HCT116 (cell line): ENCODE measurements around the gene SSTR3.

Experiments
- CTCF ChIP-seq, 3 experiments: fragments of 200-600 bp in 1 of 3; sonication (generic) in 1 of 3; IDR thresholded peaks in 2 of 3; conservative IDR thresholded peaks in 1 of 3; 2 replicates each; pipeline ENCODE4 v1.5.1; 2012 to 2017; ENCODE audit warnings: low read depth in 2 of 3, low read length in 2 of 3, antibody characterized with exemption in 1 of 3, borderline replicate concordance in 1 of 3, control low read depth in 1 of 3, mild to moderate bottlenecking in 1 of 3, mixed read lengths in 1 of 3, mixed run types in 1 of 3, moderate library complexity in 1 of 3; ENCODE audit not compliant: insufficient read depth in 1 of 3
- EGR1 ChIP-seq: IDR thresholded peaks from 2 replicates; pipeline ENCODE4 v1.6.1; 2012; ENCODE audit warnings: low read depth
- EZH2 ChIP-seq: fragments of 200-600 bp; sonication (generic); IDR thresholded peaks from 2 replicates; pipeline ENCODE4 v1.6.1; 2017; ENCODE audit warnings: antibody characterized with exemption, mixed run types
- JUND ChIP-seq: IDR thresholded peaks from 2 replicates; pipeline ENCODE4 v1.6.1; 2012
- POLR2A ChIP-seq: IDR thresholded peaks from 2 replicates; pipeline ENCODE4 v1.7.0; 2011; ENCODE audit warnings: borderline replicate concordance; ENCODE audit not compliant: insufficient read depth, insufficient read length; ENCODE audit errors: extremely low read depth
- REST ChIP-seq: IDR thresholded peaks from 2 replicates; pipeline ENCODE4 v1.6.1; 2012; ENCODE audit warnings: low read depth
- SP1 ChIP-seq: IDR thresholded peaks from 2 replicates; pipeline ENCODE4 v1.6.1; 2012; ENCODE audit warnings: low read depth
- SRF ChIP-seq: IDR thresholded peaks from 2 replicates; pipeline ENCODE4 v1.6.1; 2012; ENCODE audit warnings: low read depth
- TCF7L2 ChIP-seq: IDR thresholded peaks from 2 replicates; pipeline ENCODE4 v1.7.0; 2011; ENCODE audit warnings: borderline replicate concordance, inconsistent platforms; ENCODE audit not compliant: insufficient read depth, insufficient read length; ENCODE audit errors: extremely low read depth
- YY1 ChIP-seq: IDR thresholded peaks from 2 replicates; pipeline ENCODE4 v1.6.1; 2011; ENCODE audit warnings: low read length, low read depth, moderate library complexity, mild to moderate bottlenecking; ENCODE audit not compliant: insufficient replicate concordance; ENCODE audit errors: extremely low read depth
- ZNF274 ChIP-seq: fragments of 200-500 bp; sonication (Bioruptor generic); IDR thresholded peaks from 2 replicates; pipeline ENCODE4 v1.6.1; 2014; ENCODE audit warnings: mild to moderate bottlenecking, low read depth, low read length, inconsistent platforms
- TF ChIP-seq, protein P1 (sequence below): IDR thresholded peaks from 2 replicates; pipeline ENCODE4 v1.6.1; 2012

- no peak for TF ChIP-seq REST
- no peak for TF ChIP-seq CTCF (IDR thresholded peaks at IDR 0.05 in 2 of 3, conservative IDR thresholded peaks at IDR 0.05 in 1 of 3; ENCODE audit: borderline replicate concordance in 1 of 3, insufficient read depth in 1 of 3, low read depth in 2 of 3, low read length in 2 of 3)
- no peak for TF ChIP-seq EGR1
- no peak for TF ChIP-seq ZNF274
- TF ChIP-seq, protein P1, sequence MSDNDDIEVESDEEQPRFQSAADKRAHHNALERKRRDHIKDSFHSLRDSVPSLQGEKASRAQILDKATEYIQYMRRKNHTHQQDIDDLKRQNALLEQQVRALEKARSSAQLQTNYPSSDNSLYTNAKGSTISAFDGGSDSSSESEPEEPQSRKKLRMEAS, result no peak
- TF ChIP-seq YY1, result no peak
- TF ChIP-seq POLR2A, result no peak
- TF ChIP-seq EZH2, result no peak
- TF ChIP-seq SRF, result no peak
- TF ChIP-seq JUND, result no peak
- no peak for TF ChIP-seq TCF7L2
- TF ChIP-seq SP1, result no peak
Observed at GRCh38 chr22:37183432-37184379, 28.6 kb downstream of the SSTR3 start.
